ENCODE data around the gene RANBP9.

- TF ChIP-seq ATF2 (tag by site-specific recombination; IDR thresholded peaks at IDR 0.05; ENCODE audit: low read depth) (no peak), ZNF292 (tag by site-specific recombination; IDR thresholded peaks at IDR 0.05; ENCODE audit: borderline replicate concordance, low read depth) (no peak), ZNF19 (tag by site-specific recombination; IDR thresholded peaks at IDR 0.05; ENCODE audit: low read depth) (no peak), ZNF624 (tag by site-specific recombination; IDR thresholded peaks at IDR 0.05) (no peak), ZFP3 (tag by site-specific recombination; IDR thresholded peaks at IDR 0.05; ENCODE audit: low read depth) (no peak), YY1 (tag by site-specific recombination; IDR thresholded peaks at IDR 0.05) (no peak), CTCF (tag by site-specific recombination; IDR thresholded peaks at IDR 0.05) (no peak), MZF1 (tag by site-specific recombination; IDR thresholded peaks at IDR 0.05; ENCODE audit: borderline replicate concordance) (no peak), ZNF362 (tag by site-specific recombination; IDR thresholded peaks at IDR 0.05) (no peak), ELK4 (IDR thresholded peaks at IDR 0.05; ENCODE audit: borderline replicate concordance, low read depth, low read length) (no peak)
Observed at GRCh38 chr6:13725570-13725969, 13.9 kb upstream of the RANBP9 start.
